ENCODE results near the gene DNASE1. TPM values are rescaled to one million over a fixed set of nuclear protein-coding genes. Genes with fewer than 3 reads are reported as not detected.

DNASE1 gene
- polyA plus RNA-seq, 4 donors: 19.0 to 42.8 (median 26.1) TPM

DNA sequence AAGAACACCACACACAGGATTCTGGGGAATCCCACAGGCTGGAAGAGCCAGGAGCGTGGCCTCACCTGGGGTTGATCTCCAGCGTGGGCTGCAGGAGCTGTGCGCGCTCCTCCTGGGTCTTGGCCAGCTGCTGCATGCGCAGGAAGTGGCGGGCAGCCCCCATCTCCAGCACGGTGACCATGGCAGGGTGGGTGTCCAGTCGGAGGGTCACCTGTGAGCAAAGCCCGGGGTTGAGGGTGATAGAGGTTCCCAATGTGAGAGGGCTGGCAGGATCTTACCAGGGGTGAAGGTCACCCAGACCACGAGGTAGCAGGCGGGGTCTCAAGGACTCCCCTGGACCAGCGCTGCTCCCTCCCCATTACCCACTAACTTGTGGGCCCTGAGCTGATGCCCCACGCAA, 7.4 kb downstream of the DNASE1 start:
- no peak for DNase-seq (ENCODE audit: low read depth in 4 of 4, low spot score in 3 of 4)

DNA sequence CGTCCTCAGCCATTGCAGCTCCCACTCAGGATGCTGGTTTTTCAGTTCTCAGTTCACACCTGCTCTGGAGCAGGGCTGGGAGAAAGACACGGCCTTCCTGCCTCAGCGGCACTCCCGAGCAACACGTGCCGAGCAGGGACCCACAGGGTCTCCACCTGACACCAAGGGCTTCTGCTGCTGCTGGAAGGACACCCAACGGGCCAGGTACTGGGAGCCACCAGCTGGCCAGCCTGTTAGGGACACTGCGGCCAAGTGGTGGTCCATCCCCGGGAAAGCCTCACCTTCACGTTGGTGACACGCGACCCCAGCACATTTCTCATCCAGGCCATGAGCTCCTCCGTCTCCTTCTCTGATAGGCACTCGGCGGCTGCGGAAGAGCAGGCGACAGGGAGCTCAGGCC, 8.1 kb downstream of the DNASE1 start:
- no peak for DNase-seq (ENCODE audit: low read depth in 4 of 4, low spot score in 3 of 4)

- DNase-seq (ENCODE audit: low read depth in 4 of 4, low spot score in 3 of 4): no peak
Observed at GRCh38 chr16:3664187-3664896, 9.9 kb downstream of the DNASE1 start.

- no peak for DNase-seq (ENCODE audit: low read depth in 4 of 4, low spot score in 3 of 4)
Observed at GRCh38 chr16:3665508-3665907, 11.0 kb downstream of the DNASE1 start.

- DNase-seq (ENCODE audit: low read depth in 4 of 4, low spot score in 3 of 4): no peak
Observed at GRCh38 chr16:3668626-3669025, 14.1 kb downstream of the DNASE1 start.

DNA sequence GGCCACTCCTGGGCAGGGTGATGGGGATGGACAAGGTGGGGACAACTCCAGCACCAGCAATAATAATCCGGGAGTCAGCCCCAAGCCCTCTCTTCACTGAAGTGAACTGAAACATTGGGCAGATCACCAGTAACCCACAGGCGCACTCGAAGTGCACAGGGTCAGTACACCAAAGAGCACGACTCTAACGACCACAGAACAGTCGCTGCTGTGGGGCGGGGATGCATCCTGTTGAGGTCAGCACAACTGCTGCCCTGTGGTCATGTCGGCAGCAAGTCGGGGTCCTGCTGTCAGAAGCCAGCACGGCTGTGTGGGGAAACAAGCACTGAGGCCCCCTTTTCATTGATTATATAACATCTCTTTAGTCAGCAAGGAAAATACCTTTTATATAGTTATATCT, 14.6 kb downstream of the DNASE1 start:
- DNase-seq (ENCODE audit: low read depth in 4 of 4, low spot score in 3 of 4): no peak

- DNase-seq (ENCODE audit: low read depth in 4 of 4, low spot score in 3 of 4): no peak
Observed at GRCh38 chr16:3670711-3671110, 16.2 kb downstream of the DNASE1 start.

DNA sequence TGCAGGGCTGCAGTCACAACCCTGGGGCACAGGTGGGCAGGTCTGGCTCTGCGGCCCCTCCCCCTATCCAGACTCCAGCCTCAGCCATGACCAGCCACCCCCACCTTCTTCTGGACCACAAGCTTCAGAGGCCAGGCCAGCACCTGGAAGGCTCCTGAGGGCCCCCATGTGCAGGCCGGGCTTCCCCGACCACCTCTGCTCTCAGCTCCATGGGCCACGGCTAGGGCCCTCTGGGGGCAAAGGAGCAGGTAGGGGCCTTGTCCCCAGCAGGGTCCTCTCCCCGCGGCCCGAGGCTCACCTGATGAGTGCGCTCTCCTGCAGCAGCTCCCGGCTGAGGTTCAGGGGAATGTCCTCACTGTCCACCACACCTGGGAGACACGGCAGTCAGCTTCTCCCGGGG, 16.9 kb downstream of the DNASE1 start:
- DNase-seq (ENCODE audit: low read depth in 4 of 4, low spot score in 3 of 4): no peak

- DNase-seq (ENCODE audit: low read depth in 4 of 4, low spot score in 3 of 4): no peak
Observed at GRCh38 chr16:3672571-3673041, 18.1 kb downstream of the DNASE1 start.

DNA sequence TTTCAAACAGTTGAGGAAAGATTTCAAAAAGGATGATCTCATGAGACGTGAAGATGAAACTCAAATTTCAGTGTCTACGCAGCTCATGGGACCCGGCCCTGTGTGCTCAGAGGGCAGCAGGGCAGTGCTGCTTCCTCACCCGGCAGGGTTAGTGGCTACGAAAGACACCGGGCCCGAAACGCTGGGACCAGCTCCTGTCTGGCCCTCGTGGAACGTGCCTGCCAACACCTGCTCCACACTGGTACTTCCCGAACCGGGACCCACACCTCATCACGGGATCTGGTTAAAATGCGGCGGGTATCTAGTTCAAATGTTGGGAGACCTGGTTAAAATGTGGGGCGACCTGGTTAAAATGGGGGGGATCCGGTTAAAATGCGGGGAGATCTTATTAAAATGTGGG, 18.7 kb downstream of the DNASE1 start:
- DNase-seq (ENCODE audit: low read depth in 4 of 4, low spot score in 3 of 4): no peak

DNA sequence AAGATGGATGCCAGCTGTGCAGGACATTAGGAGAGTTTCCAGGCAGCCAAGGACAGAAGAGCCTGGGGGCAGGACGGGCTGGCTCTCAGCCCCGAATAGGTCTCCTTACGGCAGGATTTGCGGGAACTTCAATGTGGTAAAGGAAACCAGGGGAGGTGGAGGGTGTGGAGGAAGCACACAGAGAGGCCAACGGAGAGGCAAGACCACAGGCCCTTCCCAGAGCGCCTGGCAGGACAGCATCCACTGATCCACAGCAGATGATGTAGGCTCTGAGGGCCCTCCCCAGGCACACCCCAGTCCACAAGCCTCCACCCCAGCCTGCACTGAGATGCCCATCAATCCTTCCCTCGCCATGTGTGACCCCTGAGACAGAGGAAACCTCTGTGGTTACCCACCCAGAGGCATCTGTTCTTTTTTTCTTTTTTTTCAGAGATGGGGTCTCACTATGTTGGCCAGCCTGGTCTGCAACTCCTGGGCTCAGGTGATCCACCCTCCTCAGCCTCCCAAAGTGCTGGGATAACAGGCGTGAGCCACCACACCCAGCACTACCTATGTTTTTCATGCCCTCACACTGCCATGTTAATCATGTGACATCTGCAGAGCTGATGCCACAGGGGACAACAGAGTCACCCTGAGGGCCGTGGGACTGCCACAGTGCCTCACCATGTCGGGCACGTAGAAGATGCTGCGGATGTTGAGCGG, 19.3 kb downstream of the DNASE1 start:
- DNase-seq (ENCODE audit: low read depth in 4 of 4, low spot score in 3 of 4): no peak

GRCh38 chr16:3674513-3675295, 20.2 kb downstream of the DNASE1 start:
- DNase-seq (ENCODE audit: low read depth in 4 of 4, low spot score in 3 of 4): no peak

GRCh38 chr16:3675601-3676130, 21.2 kb downstream of the DNASE1 start:
- no peak for DNase-seq (ENCODE audit: low read depth in 4 of 4, low spot score in 3 of 4)

GRCh38 chr16:3677994-3678393, 23.5 kb downstream of the DNASE1 start:
- DNase-seq (ENCODE audit: low read depth in 4 of 4, low spot score in 3 of 4): no peak

DNA sequence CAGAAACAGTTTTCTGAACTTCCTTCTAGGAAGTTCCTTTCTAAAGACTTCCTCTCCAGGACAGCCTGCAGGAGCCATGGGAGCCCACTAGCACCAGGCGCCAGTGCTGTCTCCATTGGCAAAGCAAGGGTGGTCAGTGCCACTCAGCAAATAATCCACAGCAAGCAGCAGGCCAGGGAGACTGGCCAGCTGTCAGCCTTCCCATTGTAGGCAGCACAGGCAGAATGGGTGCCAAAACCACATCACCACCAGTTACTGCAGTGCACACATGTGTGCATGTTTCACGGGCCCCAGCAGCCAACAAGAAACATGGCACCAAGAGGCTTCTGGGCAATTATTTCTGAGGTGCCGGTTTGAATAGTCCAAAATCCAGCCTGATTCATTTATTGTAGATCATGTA, 26.7 kb downstream of the DNASE1 start:
- DNase-seq (ENCODE audit: low read depth in 4 of 4, low spot score in 3 of 4): no peak

GRCh38 chr16:3687021-3687420, 32.5 kb downstream of the DNASE1 start:
- DNase-seq (ENCODE audit: low read depth in 4 of 4, low spot score in 3 of 4): no peak

GRCh38 chr16:3687792-3688191, 33.3 kb downstream of the DNASE1 start:
- no peak for DNase-seq (ENCODE audit: low read depth in 4 of 4, low spot score in 3 of 4)

- no peak for DNase-seq (ENCODE audit: low read depth in 4 of 4, low spot score in 3 of 4)
Observed at GRCh38 chr16:3689731-3690130, 35.2 kb downstream of the DNASE1 start.

GRCh38 chr16:3690470-3690928, 36.0 kb downstream of the DNASE1 start:
- DNase-seq (ENCODE audit: low read depth in 4 of 4, low spot score in 3 of 4): peak; percentile 63 to 66 (median 64)

- no peak for DNase-seq (ENCODE audit: low read depth in 4 of 4, low spot score in 3 of 4)
Observed at GRCh38 chr16:3690980-3691720, 36.7 kb downstream of the DNASE1 start.

Data from left renal pelvis (tissue), 4 donors.